SK-N-SH (cell line): ENCODE results near the gene DCHS2. TPM values are rescaled to one million over a fixed set of nuclear protein-coding genes. Genes with fewer than 3 reads are reported as not detected.

ENCODE experiments used
- CTCF ChIA-PET: fragments of 300-600, 350-600 bp; formaldehyde crosslinking; extraction: SDS; loops from one replicate; lab custom pipeline; 2021; lab: Yijun Ruan, JAX
- POLR2A ChIA-PET: fragments of 350-600 bp; sonication (Branson Sonifier 250); formaldehyde crosslinking; extraction: SDS; loops from one replicate; lab custom pipeline; 2020; ENCODE audit warnings: antibody characterized with exemption, inconsistent platforms; lab: Yijun Ruan, JAX
- DNase-seq: peaks from one replicate; pipeline ENCODE4 v3.0.0; 2012
- H2AFZ ChIP-seq: fragments of 200-600 bp; sonication (generic); 2 replicates; pipeline ENCODE4 v1.8.1; 2016; ENCODE audit warnings: antibody characterized with exemption, mild to moderate bottlenecking, low read depth
- H3F3A ChIP-seq: fragments of 200-600 bp; sonication (generic); replicated peaks from 2 replicates; pipeline ENCODE3; 2016; ENCODE audit warnings: antibody characterized with exemption, mild to moderate bottlenecking; ENCODE audit not compliant: insufficient read depth
- H3K27ac ChIP-seq, 2 experiments: fragments of 200-500 bp in 1 of 2; fragments of 200-600 bp in 1 of 2; sonication (Bioruptor generic) in 1 of 2; sonication (generic), shearing (Covaris generic) in 1 of 2; 2 replicates each; pipeline versions ENCODE4 v1.5.1 to v1.6.1; 2014 to 2016; ENCODE audit warnings: low read depth in 2 of 2, inconsistent platforms in 1 of 2, low read length in 1 of 2, mild to moderate bottlenecking in 1 of 2, mixed read lengths in 1 of 2
- H3K27me3 ChIP-seq: fragments of 200-600 bp; sonication (generic), shearing (Covaris generic); 2 replicates; pipeline ENCODE4 v1.6.1; 2016; ENCODE audit warnings: mixed run types; ENCODE audit not compliant: insufficient read depth
- H3K36me3 ChIP-seq, 2 experiments: fragments of 200-500 bp in 1 of 2; fragments of 200-600 bp in 1 of 2; sonication (Bioruptor generic) in 1 of 2; sonication (generic) in 1 of 2; replicated peaks in 1 of 2; 2 replicates each; pipeline versions ENCODE3 to v1.5.1; 2014 to 2016; ENCODE audit warnings: low read length in 1 of 2, mild to moderate bottlenecking in 1 of 2; ENCODE audit not compliant: insufficient read depth in 2 of 2, control insufficient read depth in 1 of 2
- H3K4me1 ChIP-seq, 2 experiments: fragments of 200-500 bp in 1 of 2; fragments of 200-600 bp in 1 of 2; sonication (Bioruptor generic) in 1 of 2; sonication (generic), shearing (Covaris generic) in 1 of 2; 2 replicates each; pipeline versions ENCODE4 v1.5.1 to v1.6.1; 2014 to 2016; ENCODE audit warnings: low read depth in 1 of 2, low read length in 1 of 2, mixed run types in 1 of 2; ENCODE audit not compliant: insufficient read depth in 2 of 2, control insufficient read depth in 1 of 2
- H3K4me2 ChIP-seq: fragments of 200-600 bp; sonication (generic), shearing (Covaris generic); 2 replicates; pipeline ENCODE4 v1.6.1; 2017; ENCODE audit warnings: mixed run types
- H3K4me3 ChIP-seq, 2 experiments: fragments of 200-500 bp in 1 of 2; fragments of 200-600 bp in 1 of 2; sonication (Bioruptor generic) in 1 of 2; sonication (generic), shearing (Covaris generic) in 1 of 2; 2 replicates each; pipeline versions ENCODE4 v1.5.1 to v1.8.1; 2014 to 2016; ENCODE audit warnings: low read depth in 2 of 2, inconsistent platforms in 1 of 2, low read length in 1 of 2, mild to moderate bottlenecking in 1 of 2, mixed read lengths in 1 of 2, moderate library complexity in 1 of 2
- H3K79me2 ChIP-seq: fragments of 200-600 bp; sonication (generic); 2 replicates; pipeline ENCODE4 v1.8.1; 2017; ENCODE audit warnings: mild to moderate bottlenecking; ENCODE audit not compliant: insufficient read depth
- H3K9ac ChIP-seq: fragments of 200-600 bp; sonication (generic); 2 replicates; pipeline ENCODE4 v1.6.1; 2017; ENCODE audit warnings: mixed run types
- H3K9me2 ChIP-seq: fragments of 200-600 bp; sonication (generic); 2 replicates; pipeline ENCODE4 v1.6.1; 2017; ENCODE audit warnings: mixed run types
- H3K9me3 ChIP-seq: fragments of 200-600 bp; sonication (generic); 2 replicates; pipeline ENCODE4 v1.6.1; 2017; ENCODE audit warnings: mixed run types, mild to moderate bottlenecking, moderate library complexity
- H4K20me1 ChIP-seq: fragments of 200-600 bp; sonication (generic); 2 replicates; pipeline ENCODE4 v1.6.1; 2017; ENCODE audit warnings: mild to moderate bottlenecking, mixed run types; ENCODE audit not compliant: insufficient read depth
- ELF1 ChIP-seq: IDR thresholded peaks from 2 replicates; pipeline ENCODE4 v1.4.0; 2012
- EZH2phosphoT487 ChIP-seq: fragments of 200-600 bp; sonication (generic); IDR thresholded peaks from 2 replicates; pipeline ENCODE4 v1.6.1; 2017; ENCODE audit warnings: low read depth, mixed run types, mild to moderate bottlenecking, antibody characterized with exemption, moderate library complexity, borderline replicate concordance
- GABPA ChIP-seq: IDR thresholded peaks from 2 replicates; pipeline ENCODE4 v1.4.0; 2012; ENCODE audit warnings: low read depth, mild to moderate bottlenecking
- JUND ChIP-seq: IDR thresholded peaks from 2 replicates; pipeline ENCODE4 v1.4.0; 2012
- MEF2A ChIP-seq: IDR thresholded peaks from 2 replicates; pipeline ENCODE4 v1.4.0; 2012; ENCODE audit warnings: low read depth, borderline replicate concordance
- PBX3 ChIP-seq: IDR thresholded peaks from 2 replicates; pipeline ENCODE4; 2012
- POLR2AphosphoS5 ChIP-seq: IDR thresholded peaks from 2 replicates; pipeline ENCODE4 v1.6.1; 2012; ENCODE audit warnings: low read depth, low read length
- RAD21 ChIP-seq: IDR thresholded peaks from 2 replicates; pipeline ENCODE4 v1.6.1; 2012; ENCODE audit warnings: mild to moderate bottlenecking, low read length
- RCOR1 ChIP-seq: fragments of 150-350 bp; IDR thresholded peaks from 2 replicates; pipeline ENCODE4 v1.6.1; 2017; ENCODE audit warnings: antibody characterized with exemption, low read length
- SMC3 ChIP-seq: IDR thresholded peaks from 2 replicates; pipeline ENCODE4 v1.6.1; 2012; ENCODE audit warnings: low read depth, low read length, improper control_type of control experiment
- USF1 ChIP-seq: IDR thresholded peaks from 2 replicates; pipeline ENCODE4 v1.4.0; 2012; ENCODE audit warnings: low read depth, borderline replicate concordance
- YY1 ChIP-seq: IDR thresholded peaks from 2 replicates; pipeline ENCODE4 v1.4.0; 2012; ENCODE audit warnings: low read depth, mild to moderate bottlenecking
- WGBS: methylation state at CpG from one replicate; pipeline ENCODE4 v1.1.6; 2017; ENCODE audit warnings: low lambda C conversion rate; 5-methylcytosine and 5-hydroxymethylcytosine counted together
- polyA plus RNA-seq, 3 experiments: library from polyadenylated mRNA; depleted of rRNA; stranded (reverse); fragments of >200 nt; gene quantifications; 2 replicates each; pipeline ENCODE4 v1.2.3, GENCODE V29; 2012
- TF ChIP-seq, protein P1 (sequence below): IDR thresholded peaks from 2 replicates; pipeline ENCODE4 v1.6.1; 2012; ENCODE audit warnings: mild to moderate bottlenecking, low read depth, low read length, moderate library complexity
- TF ChIP-seq, protein P2 (sequence below): fragments of 150-350 bp; IDR thresholded peaks from 2 replicates; pipeline ENCODE4 v1.6.1; 2016; ENCODE audit warnings: mild to moderate bottlenecking, low read depth, low read length
- TF ChIP-seq, protein P3 (sequence below): fragments of 200-600 bp; sonication (generic); IDR thresholded peaks from 2 replicates; pipeline ENCODE4 v1.6.1; 2017; ENCODE audit warnings: antibody characterized with exemption, mild to moderate bottlenecking, moderate library complexity

The DCHS2 gene
- polyA plus RNA-seq, 1 of the 3 experiments (the other 2 are of a cell fraction), result not detected

- WGBS, result 11% methylated on average over 1 of the region's 1 CpG
- Histone ChIP-seq H3K4me3 (no peak overlapping the region), H3K9me3 (no peaks in the 10 kb centered on the region), H3K9ac (no peak overlapping the region), H3K4me1 (no peaks in the 10 kb centered on the region), H4K20me1 (no peaks in the 10 kb centered on the region), H3K4me2 (no peak overlapping the region), H3K36me3 (no peaks in the 10 kb centered on the region), H3K27ac (no peak overlapping the region), H2AFZ (no peak overlapping the region), H3F3A (no peaks in the 10 kb centered on the region), H3K9me2 (no peaks in the 10 kb centered on the region), H3K79me2 (no peaks in the 10 kb centered on the region), H3K27me3 (no peaks in the 10 kb centered on the region)
- TF ChIP-seq SMC3 (no peak), RAD21 (no peak)
- CTCF ChIA-PET, result no interaction called here
- POLR2A ChIA-PET, result no interaction called here
- DNase-seq, result no peak
Observed at GRCh38 chr4:154319736-154320135, 171.9 kb downstream of the DCHS2 start.

DNA sequence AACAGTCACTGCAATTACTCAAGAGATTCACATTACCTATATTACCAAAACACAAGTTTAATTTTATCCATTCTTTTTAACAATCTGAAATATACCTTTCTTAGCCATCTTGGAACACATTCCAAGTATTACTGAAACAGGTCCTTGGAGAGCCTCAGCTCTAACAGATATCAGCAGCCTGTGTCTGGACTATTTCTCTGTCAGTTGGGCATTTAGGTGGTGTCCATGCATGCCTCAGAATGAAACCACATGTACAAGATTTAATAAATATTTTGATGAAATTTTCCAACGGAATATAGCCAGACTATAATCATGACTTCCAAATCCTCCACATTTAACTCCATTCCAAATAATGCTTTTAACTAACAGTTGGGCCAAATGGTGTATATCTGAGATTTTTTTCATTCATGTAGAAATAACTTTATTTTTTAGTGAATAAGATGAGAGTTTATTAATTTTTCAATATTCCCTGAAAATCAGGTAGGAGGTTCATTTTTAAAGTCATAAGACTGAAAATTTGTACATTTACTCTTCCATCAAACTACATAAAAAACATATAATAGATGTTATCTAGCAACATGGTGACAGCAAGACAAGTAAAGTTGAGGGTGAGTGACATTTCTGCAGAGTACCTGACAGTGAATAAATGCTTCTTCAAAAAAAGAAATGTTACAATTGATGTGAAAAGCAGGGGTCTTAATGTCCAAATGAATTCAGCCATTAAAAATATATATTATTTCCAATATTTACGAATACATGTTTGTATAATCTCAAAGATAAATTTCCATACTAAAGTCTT is 174.2 kb downstream of the DCHS2 start:
- 1% methylated on average over 2 of the region's 2 CpGs for WGBS
- POLR2A ChIA-PET, result no interaction called here

More for the DNA sequence above, 174.2 kb downstream of the DCHS2 start:
- no peaks in the 10 kb centered on the region for H3K79me2 ChIP-seq
- no peak overlapping the region for H3K9ac ChIP-seq
- H3K36me3 ChIP-seq, result no peaks in the 10 kb centered on the region
- no peaks in the 10 kb centered on the region for H4K20me1 ChIP-seq
- H3K4me3 ChIP-seq, result no peak overlapping the region
- H3F3A ChIP-seq, result no peaks in the 10 kb centered on the region
- no peaks in the 10 kb centered on the region for H3K9me3 ChIP-seq
- H2AFZ ChIP-seq, result no peak overlapping the region
- CTCF ChIA-PET, result no interaction called here
- H3K4me2 ChIP-seq, result no peak overlapping the region
- DNase-seq, result no peak
- H3K4me1 ChIP-seq, result no peaks in the 10 kb centered on the region
- H3K27ac ChIP-seq, result no peak overlapping the region
- no peaks in the 10 kb centered on the region for H3K9me2 ChIP-seq
- H3K27me3 ChIP-seq, result no peaks in the 10 kb centered on the region
- TF ChIP-seq JUND (no peak), SMC3 (no peak), ELF1 (no peak), GABPA (no peak), YY1 (no peak), EZH2phosphoT487 (no peak), PBX3 (no peak), RCOR1 (no peak), MEF2A (no peak), USF1 (no peak), POLR2AphosphoS5 (no peak)
- TF ChIP-seq, protein P1, sequence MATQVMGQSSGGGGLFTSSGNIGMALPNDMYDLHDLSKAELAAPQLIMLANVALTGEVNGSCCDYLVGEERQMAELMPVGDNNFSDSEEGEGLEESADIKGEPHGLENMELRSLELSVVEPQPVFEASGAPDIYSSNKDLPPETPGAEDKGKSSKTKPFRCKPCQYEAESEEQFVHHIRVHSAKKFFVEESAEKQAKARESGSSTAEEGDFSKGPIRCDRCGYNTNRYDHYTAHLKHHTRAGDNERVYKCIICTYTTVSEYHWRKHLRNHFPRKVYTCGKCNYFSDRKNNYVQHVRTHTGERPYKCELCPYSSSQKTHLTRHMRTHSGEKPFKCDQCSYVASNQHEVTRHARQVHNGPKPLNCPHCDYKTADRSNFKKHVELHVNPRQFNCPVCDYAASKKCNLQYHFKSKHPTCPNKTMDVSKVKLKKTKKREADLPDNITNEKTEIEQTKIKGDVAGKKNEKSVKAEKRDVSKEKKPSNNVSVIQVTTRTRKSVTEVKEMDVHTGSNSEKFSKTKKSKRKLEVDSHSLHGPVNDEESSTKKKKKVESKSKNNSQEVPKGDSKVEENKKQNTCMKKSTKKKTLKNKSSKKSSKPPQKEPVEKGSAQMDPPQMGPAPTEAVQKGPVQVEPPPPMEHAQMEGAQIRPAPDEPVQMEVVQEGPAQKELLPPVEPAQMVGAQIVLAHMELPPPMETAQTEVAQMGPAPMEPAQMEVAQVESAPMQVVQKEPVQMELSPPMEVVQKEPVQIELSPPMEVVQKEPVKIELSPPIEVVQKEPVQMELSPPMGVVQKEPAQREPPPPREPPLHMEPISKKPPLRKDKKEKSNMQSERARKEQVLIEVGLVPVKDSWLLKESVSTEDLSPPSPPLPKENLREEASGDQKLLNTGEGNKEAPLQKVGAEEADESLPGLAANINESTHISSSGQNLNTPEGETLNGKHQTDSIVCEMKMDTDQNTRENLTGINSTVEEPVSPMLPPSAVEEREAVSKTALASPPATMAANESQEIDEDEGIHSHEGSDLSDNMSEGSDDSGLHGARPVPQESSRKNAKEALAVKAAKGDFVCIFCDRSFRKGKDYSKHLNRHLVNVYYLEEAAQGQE, result no peak
- TF ChIP-seq, protein P2, sequence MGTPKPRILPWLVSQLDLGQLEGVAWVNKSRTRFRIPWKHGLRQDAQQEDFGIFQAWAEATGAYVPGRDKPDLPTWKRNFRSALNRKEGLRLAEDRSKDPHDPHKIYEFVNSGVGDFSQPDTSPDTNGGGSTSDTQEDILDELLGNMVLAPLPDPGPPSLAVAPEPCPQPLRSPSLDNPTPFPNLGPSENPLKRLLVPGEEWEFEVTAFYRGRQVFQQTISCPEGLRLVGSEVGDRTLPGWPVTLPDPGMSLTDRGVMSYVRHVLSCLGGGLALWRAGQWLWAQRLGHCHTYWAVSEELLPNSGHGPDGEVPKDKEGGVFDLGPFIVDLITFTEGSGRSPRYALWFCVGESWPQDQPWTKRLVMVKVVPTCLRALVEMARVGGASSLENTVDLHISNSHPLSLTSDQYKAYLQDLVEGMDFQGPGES, result no peak
- TF ChIP-seq, protein P3, sequence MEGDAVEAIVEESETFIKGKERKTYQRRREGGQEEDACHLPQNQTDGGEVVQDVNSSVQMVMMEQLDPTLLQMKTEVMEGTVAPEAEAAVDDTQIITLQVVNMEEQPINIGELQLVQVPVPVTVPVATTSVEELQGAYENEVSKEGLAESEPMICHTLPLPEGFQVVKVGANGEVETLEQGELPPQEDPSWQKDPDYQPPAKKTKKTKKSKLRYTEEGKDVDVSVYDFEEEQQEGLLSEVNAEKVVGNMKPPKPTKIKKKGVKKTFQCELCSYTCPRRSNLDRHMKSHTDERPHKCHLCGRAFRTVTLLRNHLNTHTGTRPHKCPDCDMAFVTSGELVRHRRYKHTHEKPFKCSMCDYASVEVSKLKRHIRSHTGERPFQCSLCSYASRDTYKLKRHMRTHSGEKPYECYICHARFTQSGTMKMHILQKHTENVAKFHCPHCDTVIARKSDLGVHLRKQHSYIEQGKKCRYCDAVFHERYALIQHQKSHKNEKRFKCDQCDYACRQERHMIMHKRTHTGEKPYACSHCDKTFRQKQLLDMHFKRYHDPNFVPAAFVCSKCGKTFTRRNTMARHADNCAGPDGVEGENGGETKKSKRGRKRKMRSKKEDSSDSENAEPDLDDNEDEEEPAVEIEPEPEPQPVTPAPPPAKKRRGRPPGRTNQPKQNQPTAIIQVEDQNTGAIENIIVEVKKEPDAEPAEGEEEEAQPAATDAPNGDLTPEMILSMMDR, result no peak
